Breast epithelium (tissue), 3 donors: ENCODE measurements around the gene NEGR1.

Source experiments
- CTCF ChIP-seq, 3 donors: fragments of 450-650 bp; IDR thresholded peaks; one replicate each; pipeline ENCODE4 v1.5.1; 2016 to 2017; ENCODE audit warnings: antibody characterized with exemption in 3 of 3, mild to moderate bottlenecking in 3 of 3, moderate library complexity in 3 of 3
- POLR2A ChIP-seq: fragments of 450-650 bp; IDR thresholded peaks from one replicate; pipeline ENCODE4 v1.6.1; 2016; ENCODE audit warnings: antibody characterized with exemption, mild to moderate bottlenecking, moderate library complexity

- no peak for TF ChIP-seq POLR2A
- no peak for TF ChIP-seq CTCF (IDR thresholded peaks at IDR 0.05)
These were observed 458.5 kb downstream of the NEGR1 start for GRCh38 chr1:71823708-71824305.
